ENCODE data around the gene RNF166. TPM values are rescaled to one million over a fixed set of nuclear protein-coding genes. Genes with fewer than 3 reads are reported as not detected.

Gene RNF166
- polyA plus RNA-seq, 1 donor from 2014 or later: 34.4 TPM

DNA sequence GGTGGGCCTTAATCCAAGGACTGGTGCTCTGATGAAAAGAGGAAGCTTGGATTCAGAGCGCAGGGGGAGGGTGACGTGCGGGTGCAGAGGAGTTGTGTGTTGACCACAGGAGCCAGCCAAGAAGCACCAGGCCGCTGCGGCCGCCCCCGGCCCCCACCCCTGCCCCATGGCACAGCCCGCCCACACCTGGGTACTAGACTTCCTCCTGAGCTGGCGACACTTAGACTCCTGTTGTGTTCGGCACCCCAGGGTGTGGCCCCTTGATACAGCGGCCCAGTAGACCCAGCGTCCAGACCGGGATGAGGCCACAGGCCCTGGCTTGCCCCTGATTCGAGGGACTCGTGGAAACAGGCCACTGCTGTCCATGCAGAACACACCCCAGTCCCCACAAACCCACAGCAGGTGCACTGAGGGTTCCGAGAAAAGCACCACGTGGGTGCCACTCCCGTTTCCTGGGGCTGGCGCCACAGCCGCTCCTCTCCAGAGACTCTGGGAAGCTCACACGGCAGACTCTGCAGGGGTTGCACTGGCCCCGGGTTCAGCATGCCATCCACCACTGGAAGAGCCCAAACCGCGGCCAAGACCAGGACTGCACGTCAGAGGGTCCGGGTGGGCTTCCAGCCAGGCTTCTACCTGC is 14.2 kb downstream of the RNF166 start:
- peaks cover 16% of the 10 kb centered on the region for H3K27me3 ChIP-seq (ENCODE audit: insufficient read depth, low read depth, low read length)
- H3K36me3 ChIP-seq (ENCODE audit: insufficient read depth, low read length): no peaks in the 10 kb centered on the region
- H4K20me1 ChIP-seq (ENCODE audit: insufficient read depth): no peaks in the 10 kb centered on the region
- no peak overlapping the region for H3K27ac ChIP-seq (ENCODE audit: low read length)
- no peak overlapping the region for H3K4me3 ChIP-seq (ENCODE audit: low read length)
- no peak overlapping the region for H3K4me2 ChIP-seq (ENCODE audit: low read length)
- H3F3A ChIP-seq (ENCODE audit: insufficient read depth, low read length, poor library complexity, severe bottlenecking): no peaks in the 10 kb centered on the region
- TF ChIP-seq RAD21 (conservative IDR thresholded peaks at IDR 0.05) (no peak), POLR2AphosphoS5 (IDR thresholded peaks at IDR 0.05) (no peak), TAF1 (IDR thresholded peaks at IDR 0.05; ENCODE audit: low read depth) (no peak), SMC3 (conservative IDR thresholded peaks at IDR 0.05; ENCODE audit: poor library complexity) (no peak), EP300 (conservative IDR thresholded peaks at IDR 0.05; ENCODE audit: poor library complexity, severe bottlenecking) (no peak), EZH2 (IDR thresholded peaks at IDR 0.05; ENCODE audit: borderline replicate concordance, insufficient read depth, low read length, poor library complexity, severe bottlenecking) (no peak), MXI1 (conservative IDR thresholded peaks at IDR 0.05; ENCODE audit: poor library complexity, severe bottlenecking) (no peak)
- TF ChIP-seq, protein P1, sequence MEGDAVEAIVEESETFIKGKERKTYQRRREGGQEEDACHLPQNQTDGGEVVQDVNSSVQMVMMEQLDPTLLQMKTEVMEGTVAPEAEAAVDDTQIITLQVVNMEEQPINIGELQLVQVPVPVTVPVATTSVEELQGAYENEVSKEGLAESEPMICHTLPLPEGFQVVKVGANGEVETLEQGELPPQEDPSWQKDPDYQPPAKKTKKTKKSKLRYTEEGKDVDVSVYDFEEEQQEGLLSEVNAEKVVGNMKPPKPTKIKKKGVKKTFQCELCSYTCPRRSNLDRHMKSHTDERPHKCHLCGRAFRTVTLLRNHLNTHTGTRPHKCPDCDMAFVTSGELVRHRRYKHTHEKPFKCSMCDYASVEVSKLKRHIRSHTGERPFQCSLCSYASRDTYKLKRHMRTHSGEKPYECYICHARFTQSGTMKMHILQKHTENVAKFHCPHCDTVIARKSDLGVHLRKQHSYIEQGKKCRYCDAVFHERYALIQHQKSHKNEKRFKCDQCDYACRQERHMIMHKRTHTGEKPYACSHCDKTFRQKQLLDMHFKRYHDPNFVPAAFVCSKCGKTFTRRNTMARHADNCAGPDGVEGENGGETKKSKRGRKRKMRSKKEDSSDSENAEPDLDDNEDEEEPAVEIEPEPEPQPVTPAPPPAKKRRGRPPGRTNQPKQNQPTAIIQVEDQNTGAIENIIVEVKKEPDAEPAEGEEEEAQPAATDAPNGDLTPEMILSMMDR (IDR thresholded peaks at IDR 0.05; ENCODE audit: poor library complexity, severe bottlenecking): no peak
- TF ChIP-seq, protein P2, sequence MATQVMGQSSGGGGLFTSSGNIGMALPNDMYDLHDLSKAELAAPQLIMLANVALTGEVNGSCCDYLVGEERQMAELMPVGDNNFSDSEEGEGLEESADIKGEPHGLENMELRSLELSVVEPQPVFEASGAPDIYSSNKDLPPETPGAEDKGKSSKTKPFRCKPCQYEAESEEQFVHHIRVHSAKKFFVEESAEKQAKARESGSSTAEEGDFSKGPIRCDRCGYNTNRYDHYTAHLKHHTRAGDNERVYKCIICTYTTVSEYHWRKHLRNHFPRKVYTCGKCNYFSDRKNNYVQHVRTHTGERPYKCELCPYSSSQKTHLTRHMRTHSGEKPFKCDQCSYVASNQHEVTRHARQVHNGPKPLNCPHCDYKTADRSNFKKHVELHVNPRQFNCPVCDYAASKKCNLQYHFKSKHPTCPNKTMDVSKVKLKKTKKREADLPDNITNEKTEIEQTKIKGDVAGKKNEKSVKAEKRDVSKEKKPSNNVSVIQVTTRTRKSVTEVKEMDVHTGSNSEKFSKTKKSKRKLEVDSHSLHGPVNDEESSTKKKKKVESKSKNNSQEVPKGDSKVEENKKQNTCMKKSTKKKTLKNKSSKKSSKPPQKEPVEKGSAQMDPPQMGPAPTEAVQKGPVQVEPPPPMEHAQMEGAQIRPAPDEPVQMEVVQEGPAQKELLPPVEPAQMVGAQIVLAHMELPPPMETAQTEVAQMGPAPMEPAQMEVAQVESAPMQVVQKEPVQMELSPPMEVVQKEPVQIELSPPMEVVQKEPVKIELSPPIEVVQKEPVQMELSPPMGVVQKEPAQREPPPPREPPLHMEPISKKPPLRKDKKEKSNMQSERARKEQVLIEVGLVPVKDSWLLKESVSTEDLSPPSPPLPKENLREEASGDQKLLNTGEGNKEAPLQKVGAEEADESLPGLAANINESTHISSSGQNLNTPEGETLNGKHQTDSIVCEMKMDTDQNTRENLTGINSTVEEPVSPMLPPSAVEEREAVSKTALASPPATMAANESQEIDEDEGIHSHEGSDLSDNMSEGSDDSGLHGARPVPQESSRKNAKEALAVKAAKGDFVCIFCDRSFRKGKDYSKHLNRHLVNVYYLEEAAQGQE (IDR thresholded peaks at IDR 0.05; ENCODE audit: borderline replicate concordance): no peak
- H3K9me2 ChIP-seq (ENCODE audit: insufficient read depth, low read length): no peaks in the 10 kb centered on the region
- H3K9me3 ChIP-seq (ENCODE audit: low read length): no peaks in the 10 kb centered on the region
- no peak overlapping the region for H2AFZ ChIP-seq (ENCODE audit: low read depth, low read length)
- no peak overlapping the region for H3K9ac ChIP-seq (ENCODE audit: low read length)
- no peaks in the 10 kb centered on the region for H3K79me2 ChIP-seq (replicated peaks; ENCODE audit: insufficient read depth, low read length)

DNA sequence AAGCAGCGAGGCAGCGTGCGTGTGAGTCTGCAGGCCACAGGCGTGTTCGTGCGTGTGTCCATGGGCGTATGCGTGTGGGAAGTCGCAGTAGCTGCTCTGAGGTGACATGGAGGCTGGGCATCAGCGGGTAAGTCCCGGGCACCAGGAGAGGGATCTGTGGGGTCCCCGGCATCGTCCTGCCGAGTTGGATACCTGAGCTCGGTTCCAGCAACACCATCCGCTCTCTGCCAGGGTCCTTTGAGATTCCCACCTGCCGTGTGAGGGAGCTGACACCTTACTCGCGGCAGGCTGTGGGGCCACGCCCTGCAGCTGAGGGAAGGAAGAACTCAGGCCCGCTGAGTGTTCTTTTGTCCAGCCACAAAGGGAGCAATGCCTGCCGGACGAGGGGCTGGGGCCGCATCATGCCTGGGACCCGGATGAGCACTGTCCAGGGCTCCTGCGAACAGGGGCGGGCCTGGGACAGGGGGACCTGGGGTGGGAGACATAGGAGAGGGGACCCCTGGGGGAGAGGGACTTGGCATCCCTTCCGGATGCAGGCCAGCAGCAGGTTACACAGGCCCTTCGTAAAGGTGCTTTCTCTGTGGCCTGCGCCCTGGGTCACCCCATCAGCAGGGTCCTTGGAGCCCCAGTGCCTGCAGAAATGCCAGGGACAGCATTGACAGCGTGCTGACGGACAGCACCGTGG is 14.9 kb downstream of the RNF166 start:
- H3K79me2 ChIP-seq (replicated peaks; ENCODE audit: insufficient read depth, low read length): no peaks in the 10 kb centered on the region
- H4K20me1 ChIP-seq (ENCODE audit: insufficient read depth): no peaks in the 10 kb centered on the region
- H2AFZ ChIP-seq (ENCODE audit: low read depth, low read length): no peak overlapping the region
- no peak overlapping the region for H3K27ac ChIP-seq (ENCODE audit: low read length)
- no peaks in the 10 kb centered on the region for H3K36me3 ChIP-seq (ENCODE audit: insufficient read depth, low read length)
- H3K9ac ChIP-seq (ENCODE audit: low read length): no peak overlapping the region
- H3K4me3 ChIP-seq (ENCODE audit: low read length): no peak overlapping the region
- H3K27me3 ChIP-seq (ENCODE audit: insufficient read depth, low read depth, low read length): peaks cover 23% of the 10 kb centered on the region
- no peak for TF ChIP-seq POLR2AphosphoS5 (IDR thresholded peaks at IDR 0.05)
- TF ChIP-seq, protein P1 (IDR thresholded peaks at IDR 0.05; ENCODE audit: poor library complexity, severe bottlenecking): no peak
- no peak for TF ChIP-seq RAD21 (conservative IDR thresholded peaks at IDR 0.05)
- no peak for TF ChIP-seq EP300 (conservative IDR thresholded peaks at IDR 0.05; ENCODE audit: poor library complexity, severe bottlenecking)
- TF ChIP-seq EZH2 (IDR thresholded peaks at IDR 0.05; ENCODE audit: borderline replicate concordance, insufficient read depth, low read length, poor library complexity, severe bottlenecking): no peak
- no peak for TF ChIP-seq TAF1 (IDR thresholded peaks at IDR 0.05; ENCODE audit: low read depth)
- TF ChIP-seq SMC3 (conservative IDR thresholded peaks at IDR 0.05; ENCODE audit: poor library complexity): no peak
- no peak for TF ChIP-seq MXI1 (conservative IDR thresholded peaks at IDR 0.05; ENCODE audit: poor library complexity, severe bottlenecking)
- no peaks in the 10 kb centered on the region for H3F3A ChIP-seq (ENCODE audit: insufficient read depth, low read length, poor library complexity, severe bottlenecking)
- no peak overlapping the region for H3K4me2 ChIP-seq (ENCODE audit: low read length)
- H3K9me2 ChIP-seq (ENCODE audit: insufficient read depth, low read length): no peaks in the 10 kb centered on the region
- H3K9me3 ChIP-seq (ENCODE audit: low read length): no peaks in the 10 kb centered on the region

Measured in neural cell (in vitro differentiated cells).